AG04450 (cell line): Measurements from ENCODE around the gene KCTD10. TPM values are rescaled to one million over a fixed set of nuclear protein-coding genes. Genes with fewer than 3 reads are reported as not detected.
"Not testable (repeated sequence)": the region's sequence is repeated elsewhere in the genome, so short reads cannot be mapped to it uniquely, and the experiment has no call there.

ENCODE experiments used
- CTCF ChIA-PET: fragments of 300-600, 350-600 bp; formaldehyde crosslinking; extraction: SDS; loops from one replicate; lab custom pipeline; 2022; ENCODE audit warnings: antibody characterized with exemption, inconsistent platforms; lab: Charles Lee
- POLR2A ChIA-PET: fragments of 350-600 bp; formaldehyde crosslinking; extraction: SDS; loops from one replicate; lab custom pipeline; 2021; ENCODE audit warnings: antibody characterized with exemption, inconsistent platforms; lab: Yijun Ruan, JAX
- DNase-seq: peaks from one replicate; pipeline ENCODE4 v3.0.0-alpha.2; 2011; ENCODE audit warnings: low read depth, low spot score
- H3K27ac ChIP-seq: one replicate; pipeline ENCODE4 v1.5.1; 2012; ENCODE audit warnings: low read depth, low read length, control low read depth
- H3K27me3 ChIP-seq: one replicate; pipeline ENCODE4 v1.6.0; 2012; ENCODE audit warnings: low read length; ENCODE audit not compliant: control insufficient read depth, insufficient read depth
- H3K4me3 ChIP-seq: 2 replicates; pipeline ENCODE4 v1.5.1; 2011; ENCODE audit warnings: mild to moderate bottlenecking, low read depth, low read length, control low read depth
- H3K9me3 ChIP-seq: 2 replicates; pipeline ENCODE4 v1.5.1; 2012; ENCODE audit warnings: low read length; ENCODE audit not compliant: control insufficient read depth, insufficient read depth
- CTCF ChIP-seq: IDR thresholded peaks from 2 replicates; pipeline ENCODE4 v1.5.1; 2011; ENCODE audit warnings: low read depth, low read length, control low read depth, inconsistent platforms
- polyA plus RNA-seq: library from polyadenylated mRNA; depleted of rRNA; stranded (reverse); fragments of >200 nt; gene quantifications from 2 replicates; pipeline ENCODE4 v1.2.3, GENCODE V29; 2011; rRNA removed

Gene KCTD10
- polyA plus RNA-seq, 1 experiment, result 128 TPM

- ChIA-PET POLR2A (no interaction called here), CTCF (interaction anchor here (1.3 to 2.2 kb wide), 2 partner anchors 9 to 21 kb away, joined by 3 to 13 read pairs; no protein-coding TSS in a partner anchor)
- TF ChIP-seq CTCF, result no peak
These were observed 58.1 kb downstream of the KCTD10 start for GRCh38 chr12:109418848-109419480.

GRCh38 chr12:109406147-109406546, 71.0 kb downstream of the KCTD10 start:
- H3K27ac ChIP-seq, H3K9me3 ChIP-seq, H3K4me3 ChIP-seq, DNase-seq, H3K27me3 ChIP-seq, POLR2A ChIA-PET: not testable (repeated sequence)
- CTCF ChIA-PET, result interaction anchor here (1.4 to 6.0 kb wide), 2 partner anchors 12 to 22 kb away, joined by 4 to 34 read pairs; no protein-coding TSS in a partner anchor

More at GRCh38 chr12:109418848-109419480, 58.1 kb downstream of the KCTD10 start:
- H3K27ac ChIP-seq, result no peak overlapping the region
- H3K9me3 ChIP-seq, result no peaks in the 10 kb centered on the region; the same call in 1 of the 2 replicates
- peaks cover 12% of the 10 kb centered on the region for H3K27me3 ChIP-seq
- no peak overlapping the region for H3K4me3 ChIP-seq
- no peak for DNase-seq

GRCh38 chr12:109404841-109405240, 72.3 kb downstream of the KCTD10 start:
- not testable (repeated sequence) for H3K9me3 ChIP-seq, H3K4me3 ChIP-seq, H3K27ac ChIP-seq, DNase-seq, H3K27me3 ChIP-seq
- ChIA-PET CTCF (interaction anchor here (6.0 kb wide), 1 partner anchor 11 kb away, joined by 34 read pairs; no protein-coding TSS in a partner anchor), POLR2A (interaction anchor here (0.7 kb wide), 1 partner anchor 368 kb away, joined by 3 read pairs; no protein-coding TSS in a partner anchor)

Other genes starting within 250 kb of the KCTD10 start
- not detected in 2 replicates for gene FOXN4, start 168.0 kb downstream of the KCTD10 start, polyA plus RNA-seq
- gene MYO1H, start 129.4 kb downstream of the KCTD10 start, polyA plus RNA-seq, result not detected in 2 replicates
- 40.5 and 42.8 TPM in 2 replicates for gene UBE3B, start 334 bp upstream of the KCTD10 start, polyA plus RNA-seq
- 13.0 and 15.1 TPM in 2 replicates for gene MMAB, start 96.2 kb upstream of the KCTD10 start, polyA plus RNA-seq
- 4.7 and 5.9 TPM in 2 replicates for gene MVK, start 96.5 kb upstream of the KCTD10 start, polyA plus RNA-seq
- gene FAM222A, start 236.5 kb upstream of the KCTD10 start, polyA plus RNA-seq, result 0.15 and 0.16 TPM in 2 replicates